Naive thymus-derived CD4-positive, alpha-beta T cell (primary cell): ENCODE measurements around the gene AGAP2. TPM values are rescaled to one million over a fixed set of nuclear protein-coding genes. Genes with fewer than 3 reads are reported as not detected.

Experiments used
- ATAC-seq: fragments of 150-1000 bp; cut with Tn5 transposase; 2 replicates; pipeline ENCODE4 v1.10.0; 2021; ENCODE audit warnings: mild to moderate bottlenecking, moderate library complexity
- CTCF ChIA-PET: fragments of 350-600 bp; sonication (Branson Sonifier 250); formaldehyde crosslinking; loops from one replicate; lab custom pipeline; 2021; ENCODE audit warnings: antibody characterized with exemption; lab: Charles Lee
- POLR2A ChIA-PET: fragments of 350-600 bp; sonication (Branson Sonifier 250); formaldehyde crosslinking; loops from one replicate; lab custom pipeline; 2021; ENCODE audit warnings: antibody characterized with exemption, inconsistent platforms; lab: Charles Lee
- DNase-seq, 9 donors: peaks; one replicate each; pipeline versions ENCODE4 v3.0.0 to v3.0.0-alpha.2; 2020 to 2022; ENCODE audit warnings: mixed read lengths in 1 of 9
- H3K27ac ChIP-seq: one replicate; pipeline ENCODE4 v1.7.0; 2013; ENCODE audit warnings: mild to moderate bottlenecking, low read depth, low read length, moderate library complexity
- H3K27me3 ChIP-seq, 2 donors: one replicate each; pipeline ENCODE4 v1.7.0; 2013; ENCODE audit warnings: low read length in 2 of 2, mild to moderate bottlenecking in 2 of 2, moderate library complexity in 2 of 2; ENCODE audit not compliant: control insufficient read depth in 2 of 2, insufficient read depth in 2 of 2
- H3K36me3 ChIP-seq, 3 experiments: 1 replicate in 2 of 3; 2 replicates in 1 of 3; pipeline ENCODE4 v1.7.0; 2013; ENCODE audit warnings: low read length in 3 of 3, mild to moderate bottlenecking in 3 of 3, moderate library complexity in 1 of 3; ENCODE audit not compliant: insufficient read depth in 3 of 3, control insufficient read depth in 2 of 3
- H3K4me1 ChIP-seq, 2 donors: one replicate each; pipeline ENCODE4 v1.7.0; 2013; ENCODE audit warnings: low read length in 2 of 2, mild to moderate bottlenecking in 2 of 2, moderate library complexity in 1 of 2; ENCODE audit not compliant: control insufficient read depth in 2 of 2, insufficient read depth in 2 of 2
- H3K4me3 ChIP-seq: 2 replicates; pipeline ENCODE4 v1.7.0; 2013; ENCODE audit warnings: mild to moderate bottlenecking, low read length
- H3K9me3 ChIP-seq, 3 experiments: 1 replicate in 2 of 3; 2 replicates in 1 of 3; pipeline ENCODE4 v1.7.0; 2013; ENCODE audit warnings: low read length in 3 of 3; ENCODE audit not compliant: control insufficient read depth in 2 of 3
- H3K27ac Mint-ChIP-seq, 9 donors: one replicate each; pipeline ENCODE4 v1.8.0; 2020 to 2022; ENCODE audit warnings: mixed read lengths in 9 of 9, mild to moderate bottlenecking in 8 of 9, moderate library complexity in 5 of 9, inconsistent platforms in 2 of 9
- H3K27me3 Mint-ChIP-seq, 5 donors: one replicate each; pipeline ENCODE4 v1.8.0; 2021 to 2022; ENCODE audit warnings: mixed read lengths in 5 of 5, mild to moderate bottlenecking in 1 of 5
- H3K36me3 Mint-ChIP-seq, 5 donors: one replicate each; pipeline ENCODE4 v1.8.0; 2020 to 2022; ENCODE audit warnings: mixed read lengths in 5 of 5, mild to moderate bottlenecking in 3 of 5, inconsistent platforms in 1 of 5
- H3K4me1 Mint-ChIP-seq, 7 donors: one replicate each; pipeline ENCODE4 v1.8.0; 2020 to 2022; ENCODE audit warnings: mixed read lengths in 7 of 7, mild to moderate bottlenecking in 3 of 7, inconsistent platforms in 1 of 7
- H3K4me3 Mint-ChIP-seq, 10 donors: one replicate each; pipeline ENCODE4 v1.8.0; 2020 to 2022; ENCODE audit warnings: mild to moderate bottlenecking in 10 of 10, mixed read lengths in 10 of 10, moderate library complexity in 6 of 10, inconsistent platforms in 2 of 10
- H3K9me3 Mint-ChIP-seq, 11 donors: one replicate each; pipeline ENCODE4 v1.8.0; 2020 to 2022; ENCODE audit warnings: mixed read lengths in 11 of 11, mild to moderate bottlenecking in 4 of 11, inconsistent platforms in 1 of 11, moderate library complexity in 1 of 11
- intact Hi-C, 2 donors: fragments of 100-400 bp; cut with micrococcal nuclease; formaldehyde crosslinking; loops; one replicate each; pipeline ENCODE4 v1.15.1; 2023
- polyA plus RNA-seq, 2 donors: library from polyadenylated mRNA; unstranded; fragments of 300-500 nt; fragmentation: Illumina TruSeq; gene quantifications; one replicate each; pipeline ENCODE4 v1.2.3, GENCODE V29; 2021
- total RNA-seq, 6 experiments: library from RNA in 5 of 6; stranded (reverse) in 5 of 6; gene quantifications; 1 replicate in 5 of 6; 2 replicates in 1 of 6; pipeline ENCODE4 v1.2.3 and lab custom pipeline; 2021 to 2026

AGAP2 gene
- total and polyA plus RNA-seq, 7 experiments from 2014 or later: 3.0 to 66.7 (median 41.3) TPM

- Mint-ChIP-seq H3K27ac (no peak overlapping the region), H3K27me3 (peaks cover 0 to 15% (median 4%) of the 10 kb centered on the region in 5 donors), H3K4me1 (peaks cover 3 to 14% (median 9%) of the 10 kb centered on the region in 7 donors), H3K36me3 (peaks cover 6 to 38% (median 32%) of the 10 kb centered on the region in 5 donors), H3K9me3 (no peaks in the 10 kb centered on the region), H3K4me3 (no peak overlapping the region)
- Histone ChIP-seq H3K9me3 (no peaks in the 10 kb centered on the region), H3K27ac (peak overlapping the region; percentile 83), H3K4me3 (peak overlapping the region; percentile 92), H3K27me3 (no peaks in the 10 kb centered on the region), H3K36me3 (peaks cover 9 to 41% (median 15%) of the 10 kb centered on the region in 3 experiments), H3K4me1 (peaks cover 10 to 23% of the 10 kb centered on the region in 2 donors)
- CTCF ChIA-PET: interaction anchor here (1.0 kb wide), 1 partner anchor 46 kb away, joined by 3 read pairs; no protein-coding TSS in a partner anchor
- POLR2A ChIA-PET: interaction anchor here (1.0 to 1.7 kb wide), 6 partner anchors 21 to 969 kb away, joined by 3 to 4 read pairs (median 4); partner anchors contain the start of genes B4GALNT1, CDK4 and TSPAN31
- intact Hi-C loops: loop anchor here (1.0 to 10.0 kb wide), 5 partner anchors 47 to 248 kb away; partner anchors contain the start of genes ARHGAP9 (in 2 of the 2), ATP23 (in 2 of the 2), B4GALNT1 (in 1 of the 2) and GLI1 (in 1 of the 2)
- ATAC-seq: no peak
- DNase-seq: no peak
Measured at GRCh38 chr12:57694459-57695019, 44.0 kb downstream of the AGAP2 start.

- Histone ChIP-seq H3K4me1 (peaks cover 10 to 23% of the 10 kb centered on the region in 2 donors), H3K9me3 (no peaks in the 10 kb centered on the region), H3K4me3 (peak within 1 kb of the TSS; percentile 92), H3K36me3 (peaks cover 9 to 34% (median 11%) of the 10 kb centered on the region in 3 experiments), H3K27ac (peak within 1 kb of the TSS; percentile 83), H3K27me3 (no peaks in the 10 kb centered on the region)
- no peak within 1 kb of the TSS for H3K27ac Mint-ChIP-seq
- H3K36me3 Mint-ChIP-seq: peaks cover 6 to 31% (median 25%) of the 10 kb centered on the region in 5 donors
- ChIA-PET CTCF (interaction anchor here (1.0 to 1.3 kb wide), 2 partner anchors 47 to 111 kb away, joined by 3 to 4 read pairs; no protein-coding TSS in a partner anchor), POLR2A (interaction anchor here (0.6 to 1.7 kb wide), 11 partner anchors 9 to 968 kb away, joined by 3 to 4 read pairs (median 3); partner anchors contain the start of genes B4GALNT1, CDK4 and TSPAN31)
- no peak within 1 kb of the TSS for H3K4me3 Mint-ChIP-seq
- peaks cover 0 to 18% (median 7%) of the 10 kb centered on the region in 5 donors for H3K27me3 Mint-ChIP-seq
- ATAC-seq: peak; percentile 96
- peak; percentile 76 to 99 (median 98) for DNase-seq
- H3K9me3 Mint-ChIP-seq: no peaks in the 10 kb centered on the region
- intact Hi-C loops: loop anchor here (1.0 to 10.0 kb wide), 13 partner anchors 47 to 263 kb away; partner anchors contain the start of genes ARHGAP9 (in 2 of the 2), ATP23 (in 2 of the 2), B4GALNT1 (in 2 of the 2) and GLI1 (in 2 of the 2)
- peaks cover 2 to 14% (median 7%) of the 10 kb centered on the region in 7 donors for H3K4me1 Mint-ChIP-seq
Measured at GRCh38 chr12:57693659-57694458, 44.7 kb downstream of the AGAP2 start, which contains the start of gene OS9. TSS of gene OS9 (plus strand) at chr12:57694132. CDS start at chr12:57694162, 30 bp downstream.

- H3K27me3 Mint-ChIP-seq: peaks cover 0 to 23% (median 13%) of the 10 kb centered on the region in 5 donors
- CTCF ChIA-PET: interaction anchor here (0.6 to 1.3 kb wide), 3 partner anchors 110 to 290 kb away, joined by 3 to 4 read pairs (median 4); partner anchors contain the start of gene ARHGAP9
- POLR2A ChIA-PET: interaction anchor here (0.8 to 1.7 kb wide), 8 partner anchors 10 to 968 kb away, joined by 3 to 7 read pairs (median 3); partner anchors contain the start of gene CDK4
- no peaks in the 10 kb centered on the region for H3K9me3 Mint-ChIP-seq
- H3K27me3 ChIP-seq: no peaks in the 10 kb centered on the region
- DNase-seq (no peak), ATAC-seq (no peak)
- H3K4me3 ChIP-seq: peak overlapping the region; percentile 25
- H3K36me3 ChIP-seq: peaks cover 9 to 29% (median 11%) of the 10 kb centered on the region in 3 experiments
- H3K27ac Mint-ChIP-seq: no peak overlapping the region
- H3K4me1 Mint-ChIP-seq: peaks cover 0 to 12% (median 3%) of the 10 kb centered on the region in 7 donors
- peaks cover 10 to 23% of the 10 kb centered on the region in 2 donors for H3K4me1 ChIP-seq
- intact Hi-C loops: loop anchor here (1.0 to 10.0 kb wide), 12 partner anchors 48 to 262 kb away; partner anchors contain the start of genes ARHGAP9 (in 2 of the 2), ATP23 (in 2 of the 2), GLI1 (in 2 of the 2) and B4GALNT1 (in 1 of the 2)
- H3K36me3 Mint-ChIP-seq: peaks cover 6 to 26% (median 21%) of the 10 kb centered on the region in 5 donors
- H3K27ac ChIP-seq: peak overlapping the region; percentile 19
- H3K9me3 ChIP-seq: no peaks in the 10 kb centered on the region
- H3K4me3 Mint-ChIP-seq: no peak overlapping the region
Measured at GRCh38 chr12:57693317-57693658, 45.3 kb downstream of the AGAP2 start.

- H3K27ac Mint-ChIP-seq: peak overlapping the region in 1 of 9 donors; percentile 10
- peak overlapping the region in 1 of 10 donors; percentile 21 for H3K4me3 Mint-ChIP-seq
- DNase-seq (no peak), ATAC-seq (no peak)
- H3K9me3 Mint-ChIP-seq: no peaks in the 10 kb centered on the region
- H3K36me3 Mint-ChIP-seq: peaks cover 6 to 19% (median 19%) of the 10 kb centered on the region in 5 donors
- Histone ChIP-seq H3K4me1 (peaks cover 10 to 23% of the 10 kb centered on the region in 2 donors), H3K27me3 (no peaks in the 10 kb centered on the region), H3K27ac (no peak overlapping the region), H3K9me3 (no peaks in the 10 kb centered on the region), H3K4me3 (no peak overlapping the region), H3K36me3 (peaks cover 8 to 22% (median 9%) of the 10 kb centered on the region in 3 experiments)
- intact Hi-C loops: loop anchor here (2.0 to 10.0 kb wide), 5 partner anchors 60 to 262 kb away; partner anchors contain the start of genes ARHGAP9 (in 2 of the 2), ATP23 (in 2 of the 2), B4GALNT1 (in 1 of the 2) and GLI1 (in 1 of the 2)
- H3K27me3 Mint-ChIP-seq: peaks cover 0 to 29% (median 17%) of the 10 kb centered on the region in 5 donors
- ChIA-PET POLR2A (interaction anchor here (0.6 to 1.2 kb wide), 4 partner anchors 11 to 87 kb away, joined by 3 to 7 read pairs (median 4); no protein-coding TSS in a partner anchor), CTCF (interaction anchor here (0.8 kb wide), 1 partner anchor 212 kb away, joined by 3 read pairs; the partner anchor contains the start of gene ARHGAP9)
- H3K4me1 Mint-ChIP-seq: peaks cover 0 to 9% (median 3%) of the 10 kb centered on the region in 7 donors
Measured at GRCh38 chr12:57692500-57692899, 46.0 kb downstream of the AGAP2 start.

- DNase-seq: no peak
- intact Hi-C loops: no loop called here
- H3K36me3 ChIP-seq: no peaks in the 10 kb centered on the region
Measured at GRCh38 chr12:57688931-57689330, 49.6 kb downstream of the AGAP2 start.

More at GRCh38 chr12:57688931-57689330, 49.6 kb downstream of the AGAP2 start:
- ATAC-seq: no peak
- H3K27ac ChIP-seq: no peak overlapping the region
- H3K4me1 ChIP-seq: peaks cover 0 to 6% of the 10 kb centered on the region in 2 donors
- Mint-ChIP-seq H3K4me1 (peaks cover 0 to 2% (median 0%) of the 10 kb centered on the region in 7 donors), H3K36me3 (peaks cover 0 to 3% (median 0%) of the 10 kb centered on the region in 5 donors), H3K27ac (no peak overlapping the region), H3K4me3 (no peak overlapping the region), H3K27me3 (peaks cover 20 to 63% (median 45%) of the 10 kb centered on the region in 5 donors), H3K9me3 (no peaks in the 10 kb centered on the region)
- H3K4me3 ChIP-seq: no peak overlapping the region
- no peaks in the 10 kb centered on the region for H3K9me3 ChIP-seq
- CTCF ChIA-PET: no interaction called here
- H3K27me3 ChIP-seq: peaks cover 0 to 3% of the 10 kb centered on the region in 2 donors
- POLR2A ChIA-PET: interaction anchor here (0.5 kb wide), 1 partner anchor 11 kb away, joined by 3 read pairs; no protein-coding TSS in a partner anchor
